HUDEP-2 (cell line): ENCODE data around the gene MLLT1.

Source experiments
- DNase-seq, 76 experiments: peaks; one replicate each; lab custom pipeline; 2025; ENCODE audit not compliant: unreplicated experiment in 76 of 76; lab: John Stamatoyannopoulos, UW

The MLLT1 gene

DNA sequence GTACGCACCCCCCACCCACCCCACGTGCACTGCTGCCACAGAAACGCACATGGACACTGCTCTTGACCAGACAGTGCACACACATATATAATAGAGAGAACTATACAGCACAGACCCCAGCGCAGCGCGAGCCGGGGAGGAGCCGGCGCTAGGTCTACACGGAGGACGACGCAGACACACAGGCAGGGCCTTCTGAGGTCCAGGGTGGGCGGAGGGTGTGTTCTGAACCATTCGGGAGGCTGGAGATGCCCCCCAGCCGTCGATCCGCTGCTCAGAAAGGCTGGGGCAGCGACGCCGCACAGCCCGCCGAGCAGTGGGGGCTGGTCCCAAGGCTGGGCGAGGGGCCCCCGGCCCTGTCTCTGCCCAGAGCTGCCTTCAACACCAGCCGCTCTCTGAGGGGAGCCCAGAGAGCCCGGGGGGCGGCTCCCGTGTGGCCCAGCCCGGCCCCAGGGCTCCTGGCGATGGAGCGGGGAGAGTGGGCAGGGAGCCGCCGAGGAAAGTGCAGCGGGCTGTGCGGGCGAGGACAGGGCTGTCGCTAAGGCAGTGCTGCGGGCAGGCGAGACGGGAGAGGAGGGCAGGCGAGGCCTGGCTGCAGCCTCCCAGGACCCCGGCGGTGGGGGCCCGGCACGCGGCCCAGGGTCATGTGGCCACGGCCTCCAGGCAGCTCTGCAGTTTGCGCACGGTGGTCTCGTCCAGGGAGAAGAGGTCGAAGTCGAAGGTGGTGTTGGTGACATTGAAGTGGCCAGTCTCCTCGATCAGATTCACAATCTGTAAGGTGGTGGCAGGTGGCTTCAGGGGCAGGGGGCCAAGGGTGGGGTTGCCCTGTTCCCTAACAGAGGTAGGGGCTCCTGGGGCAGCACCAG is 67.1 kb downstream of the MLLT1 start:
- DNase-seq, result no peak

DNA sequence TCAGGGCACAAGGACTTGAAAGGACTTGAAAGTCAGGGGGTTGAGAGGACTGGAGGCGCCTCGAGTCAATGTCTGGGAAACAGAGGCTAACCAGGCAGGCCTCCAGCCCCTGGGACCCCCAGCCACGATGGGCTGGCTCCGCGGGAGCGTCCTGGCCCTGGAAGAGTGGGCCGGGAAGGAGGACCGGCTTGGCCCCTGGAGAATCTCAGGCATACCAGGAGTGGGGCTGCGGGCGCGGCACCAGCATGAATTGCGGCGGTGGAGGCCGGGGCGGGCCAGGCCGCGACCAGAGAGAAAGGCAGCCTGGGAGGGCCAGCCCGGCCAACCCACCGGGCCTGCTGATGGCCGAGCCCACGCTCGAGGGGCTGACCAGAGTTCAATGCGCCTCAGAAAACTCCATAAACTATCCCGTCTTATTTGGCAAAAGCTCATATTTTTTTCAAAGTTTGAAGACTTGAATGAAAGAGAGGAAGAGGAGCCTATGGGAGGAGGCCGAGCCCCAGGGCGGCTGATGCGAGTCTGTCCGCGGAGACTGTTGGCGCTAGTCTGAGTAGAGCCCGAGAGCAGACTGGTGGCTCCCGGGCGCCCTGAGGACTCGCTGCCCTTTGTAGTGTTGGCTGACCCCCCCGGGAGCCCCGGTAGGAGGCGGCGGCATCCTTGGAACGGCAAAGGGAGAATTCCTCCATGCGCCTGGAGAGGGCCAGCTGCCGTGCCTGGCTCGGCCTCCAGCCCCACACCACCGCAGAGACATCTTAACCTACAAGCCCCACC is 68.0 kb downstream of the MLLT1 start:
- DNase-seq, result no peak

DNA sequence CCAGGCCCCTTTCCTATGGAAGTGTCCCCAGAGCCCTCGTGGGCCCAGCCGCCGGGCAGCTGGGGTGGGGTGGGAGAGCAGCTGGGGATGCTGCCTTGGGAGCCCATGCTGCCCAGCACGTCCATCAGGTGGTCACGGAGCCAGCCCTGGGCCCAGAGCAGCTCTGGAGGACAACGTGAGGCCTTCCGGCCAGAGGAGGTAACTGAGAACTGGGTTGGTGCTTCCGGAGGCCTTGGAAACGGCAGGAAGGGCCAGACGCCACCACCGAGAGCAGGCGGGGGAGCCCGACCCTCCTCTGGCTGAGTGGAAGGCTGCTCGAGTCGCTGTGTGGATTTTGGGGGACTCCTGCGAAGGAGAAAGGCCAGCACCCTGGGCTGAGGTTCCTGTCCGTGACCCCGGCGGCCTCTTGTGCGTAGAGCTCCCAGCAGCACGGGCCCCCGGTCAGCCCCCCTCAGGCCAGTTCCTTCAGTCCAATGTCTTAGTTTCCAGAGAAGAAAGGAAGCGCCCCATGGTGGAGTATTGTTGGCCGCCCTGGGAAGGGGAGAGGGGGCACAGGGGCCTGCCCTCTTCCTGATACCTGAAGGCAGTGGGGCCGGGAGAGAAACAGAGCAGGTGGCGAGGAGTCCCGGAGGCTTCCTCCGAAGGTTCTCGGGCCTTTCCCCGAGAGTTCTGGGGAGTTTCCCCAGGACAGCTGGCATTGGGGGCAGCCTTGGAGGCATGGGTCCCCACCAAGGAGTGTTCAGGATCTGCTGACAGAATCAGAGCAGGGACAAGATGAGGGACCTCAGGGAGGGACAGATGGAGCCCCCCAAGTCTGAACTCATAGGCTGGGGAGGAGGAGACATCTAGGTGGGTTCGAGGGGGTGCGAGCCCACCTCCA is 68.8 kb downstream of the MLLT1 start:
- DNase-seq, result no peak

DNA sequence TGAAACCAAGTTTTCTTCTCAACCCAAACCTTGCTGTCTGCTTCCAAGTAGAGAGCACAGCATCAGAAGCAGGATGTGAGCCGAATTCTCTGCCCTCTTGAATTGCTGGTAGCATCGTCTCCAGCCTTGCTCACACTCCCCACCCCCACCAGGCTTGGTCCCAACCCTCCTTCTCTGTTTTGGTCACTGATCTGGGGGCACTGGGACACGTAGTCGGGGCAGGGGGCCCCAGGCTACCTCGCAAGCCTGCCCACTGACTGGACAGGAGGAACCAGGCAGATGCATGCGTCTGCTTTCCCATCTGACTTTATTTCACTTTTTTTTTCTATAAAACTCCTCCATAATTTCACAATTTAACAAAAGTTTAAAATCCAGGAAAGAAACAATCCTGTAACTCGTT is 69.7 kb downstream of the MLLT1 start:
- DNase-seq, result no peak

DNA sequence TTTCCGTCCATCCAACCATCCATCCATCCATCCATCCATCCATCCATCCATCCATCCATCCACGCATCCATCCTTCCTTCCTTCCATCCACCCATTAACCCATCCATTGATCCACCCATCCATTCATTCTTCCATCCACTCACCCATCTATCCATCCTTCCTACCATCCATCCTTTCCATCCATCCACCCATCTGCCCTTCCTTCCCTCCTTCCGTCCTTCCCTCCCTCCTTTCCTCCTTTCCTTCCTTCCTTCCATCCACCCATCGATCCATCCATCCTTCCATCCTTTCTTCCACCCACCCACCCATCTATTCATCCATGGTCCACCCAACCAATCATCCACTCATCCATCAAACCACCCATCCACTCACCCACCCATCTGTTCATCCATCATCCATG is 70.1 kb downstream of the MLLT1 start:
- no peak for DNase-seq

- DNase-seq, result no peak
Observed at GRCh38 chr19:6209233-6209632, 70.5 kb downstream of the MLLT1 start.

DNA sequence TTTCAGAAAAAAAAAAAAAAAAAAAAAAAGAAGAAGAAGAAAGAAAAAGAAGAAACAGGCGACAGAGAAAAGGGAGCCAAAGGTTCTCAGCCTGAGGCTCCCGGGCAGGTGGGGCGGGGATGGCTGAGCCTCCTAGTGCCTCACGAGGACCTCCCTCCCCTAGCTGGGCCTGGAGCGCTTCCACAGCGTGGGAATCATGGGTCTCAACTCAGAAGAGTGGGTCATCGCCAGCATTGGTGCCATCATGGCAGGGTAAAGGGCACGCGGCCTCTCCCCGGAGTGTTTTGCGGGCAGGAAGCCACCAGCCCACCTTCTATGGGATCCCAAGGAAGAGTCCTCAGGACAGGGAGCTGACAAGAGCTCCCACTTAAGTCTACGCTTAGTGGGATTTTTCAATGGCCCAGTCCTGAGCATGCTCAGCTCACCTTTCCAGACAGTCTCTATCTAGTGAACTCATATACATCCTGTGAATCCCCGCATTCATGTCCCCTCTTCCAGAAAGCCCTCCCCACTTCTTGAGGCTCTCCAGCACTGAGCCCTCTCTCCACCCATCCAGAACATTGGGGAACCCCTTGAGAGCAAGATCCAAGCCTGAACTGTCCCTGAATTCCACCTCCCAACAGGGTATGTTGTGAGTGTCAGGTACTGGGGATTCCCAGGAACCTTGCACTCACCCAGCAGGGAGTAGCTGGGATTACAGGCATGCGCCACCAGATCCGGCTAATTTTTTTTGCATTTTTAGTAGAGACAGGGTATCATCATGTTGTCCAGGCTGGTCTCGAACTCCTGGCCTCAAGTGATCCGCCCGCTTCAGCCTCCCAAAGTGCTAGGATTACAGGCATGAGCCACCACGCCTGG is 74.7 kb downstream of the MLLT1 start:
- DNase-seq, result no peak

GRCh38 chr19:6204212-6204611 is 75.6 kb downstream of the MLLT1 start:
- no peak for DNase-seq

- DNase-seq, result peak; percentile 75 to 100 (median 99)
Observed at GRCh38 chr19:6199240-6199994, 80.4 kb downstream of the MLLT1 start.

- peak in 1 of 76 experiments; percentile 45 for DNase-seq
Observed at GRCh38 chr19:6198896-6199239, 80.9 kb downstream of the MLLT1 start.

- no peak for DNase-seq
Observed at GRCh38 chr19:6196361-6196760, 83.4 kb downstream of the MLLT1 start.

DNA sequence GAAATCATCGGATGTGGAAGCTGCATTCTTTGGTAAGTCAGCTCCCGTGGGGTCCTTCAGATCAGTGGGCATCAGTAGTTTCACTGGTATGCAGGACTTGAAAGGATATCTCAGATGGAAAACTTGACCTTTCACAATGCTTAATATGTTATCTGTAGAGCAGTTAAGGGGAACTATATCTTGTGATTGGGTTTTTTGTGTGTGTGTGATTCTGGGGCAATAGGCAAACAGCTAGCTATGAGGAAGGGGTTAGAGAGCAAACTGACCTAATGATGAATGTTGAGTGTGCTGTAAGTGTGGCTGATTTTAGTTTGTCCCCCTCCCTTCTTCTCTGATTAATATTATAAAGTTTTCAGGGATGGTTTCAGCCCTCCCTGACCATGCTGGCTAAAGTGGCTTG is 91.0 kb downstream of the MLLT1 start:
- DNase-seq, result no peak

- no peak for DNase-seq
Observed at GRCh38 chr19:6187374-6187773, 92.4 kb downstream of the MLLT1 start.

DNA sequence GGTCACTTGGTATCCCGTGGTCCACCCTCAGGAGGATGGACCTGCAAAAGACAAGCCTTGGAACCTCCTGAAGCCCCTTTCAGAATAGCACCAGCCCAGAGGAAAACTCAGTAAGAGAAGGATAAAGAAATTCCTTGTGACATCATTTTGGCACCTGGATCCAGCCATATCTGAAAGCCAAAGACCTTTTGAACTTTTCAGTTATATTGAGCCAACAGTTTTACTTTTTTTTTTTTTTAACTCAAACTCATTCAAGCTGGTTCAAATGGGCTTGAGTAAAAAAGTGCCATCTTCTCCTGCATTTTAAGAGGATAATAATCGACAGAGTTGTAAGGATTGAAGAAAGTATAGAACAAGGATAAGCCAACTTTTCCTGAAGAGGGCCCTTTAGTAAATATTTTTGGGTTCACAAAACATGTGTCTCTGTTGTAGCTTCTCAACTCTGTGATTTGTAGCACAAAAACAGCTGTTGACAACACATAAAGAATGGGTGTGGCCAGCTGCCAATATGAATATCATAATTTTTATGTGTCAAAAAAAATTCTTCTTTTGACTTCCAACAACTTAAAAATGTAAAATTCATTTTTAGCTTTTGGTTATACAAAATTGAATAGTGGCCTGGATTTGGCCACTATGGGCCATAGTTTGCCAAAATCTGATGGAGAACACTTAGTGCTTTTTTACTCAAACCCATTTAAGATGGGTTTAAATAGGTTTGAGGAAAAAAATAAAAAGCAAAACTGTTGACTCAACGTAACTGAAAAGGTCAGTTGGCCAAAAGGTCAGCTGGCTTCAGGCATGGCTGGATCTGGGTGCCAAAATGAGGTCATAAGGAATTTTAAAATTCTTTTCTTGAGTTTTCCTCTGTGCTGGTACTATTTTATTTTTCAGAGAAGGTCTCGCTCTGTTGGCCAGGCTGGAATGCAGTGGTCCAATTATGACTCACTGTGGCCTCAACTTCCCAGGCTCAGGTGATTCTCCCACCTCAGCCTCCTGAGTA is 93.6 kb downstream of the MLLT1 start:
- no peak for DNase-seq

DNA sequence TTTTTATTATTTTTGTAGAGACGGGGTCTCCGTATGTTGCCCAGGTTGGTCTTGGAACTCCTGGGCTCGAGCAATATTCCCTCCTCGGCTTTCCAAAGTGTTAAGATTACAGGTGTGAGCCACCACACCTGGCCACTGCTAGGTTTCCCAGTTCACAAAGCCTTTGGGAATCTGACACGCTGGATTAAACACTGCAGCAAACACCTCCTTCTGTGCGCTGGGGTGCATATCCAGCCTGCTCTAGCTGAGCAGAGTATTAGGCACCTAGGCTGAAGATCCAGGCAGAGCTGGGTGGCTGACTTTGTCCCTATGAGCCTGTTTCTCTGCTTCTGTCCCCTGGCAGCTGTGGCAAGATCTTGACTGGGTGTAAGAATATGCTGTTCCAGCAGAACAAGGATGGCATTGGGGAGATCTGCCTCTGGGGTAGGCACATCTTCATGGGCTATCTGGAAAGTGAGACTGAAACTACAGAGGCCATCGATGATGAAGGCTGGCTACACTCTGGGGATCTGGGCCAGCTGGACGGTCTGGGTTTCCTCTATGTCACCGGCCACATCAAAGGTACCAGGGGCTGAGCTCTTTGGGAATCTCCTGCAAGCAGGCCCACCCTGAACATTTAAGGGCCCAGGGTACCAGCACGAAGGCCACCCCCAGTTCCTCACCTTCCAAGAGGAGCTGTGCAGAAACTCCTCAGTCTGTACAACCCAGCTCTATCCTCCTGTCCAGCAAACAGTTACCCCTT is 94.5 kb downstream of the MLLT1 start:
- DNase-seq, result no peak

DNA sequence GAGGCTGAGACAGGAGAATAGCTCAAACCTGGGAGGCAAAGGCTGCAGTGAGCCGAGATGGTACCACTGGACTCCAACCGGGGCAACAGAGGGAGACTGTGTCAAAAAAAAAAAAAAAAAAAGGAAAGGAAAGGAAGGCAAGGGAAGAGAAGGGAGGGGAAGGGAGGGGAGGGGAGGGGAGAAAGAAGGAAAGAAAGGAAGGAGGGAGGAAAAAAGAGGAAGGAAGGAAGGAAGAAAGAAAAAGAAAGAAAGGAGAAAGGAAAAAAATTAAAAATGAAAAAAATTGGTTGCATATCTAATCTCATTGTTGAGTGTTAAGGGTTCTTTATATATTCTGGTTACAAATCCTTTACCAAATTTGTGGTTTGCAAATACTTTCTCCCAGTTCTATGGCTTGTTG is 98.7 kb downstream of the MLLT1 start:
- no peak for DNase-seq

- DNase-seq, result no peak
Observed at GRCh38 chr19:6173190-6173589, 106.6 kb downstream of the MLLT1 start.
